ENCODE data around the gene FBXO10.
A peak's percentile ranks its signal among the peaks of the same experiment; 100 is the strongest.

DNA sequence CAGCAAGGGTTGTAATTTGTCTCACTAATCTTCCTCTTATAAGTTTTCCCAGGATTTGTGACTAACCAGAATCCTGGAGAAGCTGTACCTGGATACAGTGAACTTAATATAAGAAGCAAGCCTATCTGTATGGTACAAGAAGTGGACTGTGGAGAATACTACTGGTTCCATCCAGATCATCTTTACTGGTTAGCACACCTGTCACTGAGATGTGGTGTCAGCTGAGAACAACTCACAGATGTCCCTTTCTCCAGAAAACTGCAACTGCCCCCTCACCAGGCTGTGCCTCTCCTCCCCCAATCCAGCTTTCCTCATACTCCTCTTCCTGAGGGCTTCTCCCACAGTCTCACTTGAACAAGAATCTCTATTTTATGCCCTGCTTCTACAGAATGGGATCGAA, 4.9 kb downstream of the FBXO10 start:
- TF ChIP-seq, protein P1, sequence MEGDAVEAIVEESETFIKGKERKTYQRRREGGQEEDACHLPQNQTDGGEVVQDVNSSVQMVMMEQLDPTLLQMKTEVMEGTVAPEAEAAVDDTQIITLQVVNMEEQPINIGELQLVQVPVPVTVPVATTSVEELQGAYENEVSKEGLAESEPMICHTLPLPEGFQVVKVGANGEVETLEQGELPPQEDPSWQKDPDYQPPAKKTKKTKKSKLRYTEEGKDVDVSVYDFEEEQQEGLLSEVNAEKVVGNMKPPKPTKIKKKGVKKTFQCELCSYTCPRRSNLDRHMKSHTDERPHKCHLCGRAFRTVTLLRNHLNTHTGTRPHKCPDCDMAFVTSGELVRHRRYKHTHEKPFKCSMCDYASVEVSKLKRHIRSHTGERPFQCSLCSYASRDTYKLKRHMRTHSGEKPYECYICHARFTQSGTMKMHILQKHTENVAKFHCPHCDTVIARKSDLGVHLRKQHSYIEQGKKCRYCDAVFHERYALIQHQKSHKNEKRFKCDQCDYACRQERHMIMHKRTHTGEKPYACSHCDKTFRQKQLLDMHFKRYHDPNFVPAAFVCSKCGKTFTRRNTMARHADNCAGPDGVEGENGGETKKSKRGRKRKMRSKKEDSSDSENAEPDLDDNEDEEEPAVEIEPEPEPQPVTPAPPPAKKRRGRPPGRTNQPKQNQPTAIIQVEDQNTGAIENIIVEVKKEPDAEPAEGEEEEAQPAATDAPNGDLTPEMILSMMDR (IDR thresholded peaks at IDR 0.05 in 2 of 3, conservative IDR thresholded peaks at IDR 0.05 in 1 of 3; ENCODE audit: control insufficient read depth in 2 of 3, extremely low read depth in 1 of 3, insufficient read depth in 1 of 3, low read depth in 3 of 3, low read length in 3 of 3) = no peak
- TF ChIP-seq CEBPB (IDR thresholded peaks at IDR 0.05; ENCODE audit: borderline replicate concordance in 1 of 2, low read depth in 2 of 2, low read length in 2 of 2) (no peak), BRCA1 (IDR thresholded peaks at IDR 0.05; ENCODE audit: low read depth, low read length) (no peak), JUNB (IDR thresholded peaks at IDR 0.05) (no peak), HDGF (IDR thresholded peaks at IDR 0.05) (no peak), NFXL1 (IDR thresholded peaks at IDR 0.05; ENCODE audit: borderline replicate concordance) (no peak), POLR2A (IDR thresholded peaks at IDR 0.05; ENCODE audit: low read depth, low read length) (no peak), NFYB (IDR thresholded peaks at IDR 0.05; ENCODE audit: insufficient read depth, low read depth, low read length) (peak; percentile 59; the same call in 1 of the 2 replicates), RAD21 (IDR thresholded peaks at IDR 0.05; ENCODE audit: insufficient read depth, low read depth, low read length) (no peak), TCF12 (IDR thresholded peaks at IDR 0.05; ENCODE audit: low read depth, low read length) (no peak), EZH2 (IDR thresholded peaks at IDR 0.05; ENCODE audit: borderline replicate concordance, control insufficient read depth, low read depth, low read length) (no peak), SPI1 (IDR thresholded peaks at IDR 0.05; ENCODE audit: borderline replicate concordance, insufficient read depth, low read depth, low read length) (no peak)
